GM18907 (cell line): ENCODE results near the gene DDX3Y.

Experiments used
- ATAC-seq: cut with Tn5 transposase; IDR thresholded peaks from one replicate; pipeline ENCODE4 v1.9.1; 2021; ENCODE audit warnings: mild to moderate bottlenecking, moderate library complexity; ENCODE audit not compliant: unreplicated experiment

The DDX3Y gene

GRCh38 chrY:12904618-12905516 is at the start of gene DDX3Y:
DDX3Y (plus strand) TSS chrY:12904868; CDS start chrY:12904937, 69 bp downstream.
- no peak for ATAC-seq

- no peak for ATAC-seq
Measured at GRCh38 chrY:12855791-12856275, 48.8 kb upstream of the DDX3Y start.

- no peak for ATAC-seq
Measured at GRCh38 chrY:12867960-12868359, 36.7 kb upstream of the DDX3Y start.

DNA sequence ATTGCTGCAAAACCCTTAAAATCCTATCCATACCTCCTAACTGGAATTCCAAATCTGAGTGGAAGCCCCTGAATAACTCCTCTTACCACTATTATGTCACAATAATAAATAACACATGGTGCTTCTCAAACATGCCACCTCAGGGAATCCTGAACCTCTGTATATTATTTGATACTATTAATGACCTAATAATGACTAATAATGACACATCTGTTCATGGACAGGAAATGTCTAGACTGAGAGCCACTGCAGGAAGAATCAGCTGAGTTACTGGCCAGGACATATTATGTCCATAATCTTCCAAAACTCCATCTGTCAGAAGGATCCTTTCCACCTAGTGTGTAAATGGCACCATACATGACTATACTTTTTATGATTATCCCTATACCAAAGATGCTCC is 7.7 kb upstream of the DDX3Y start:
- ATAC-seq, result no peak

DNA sequence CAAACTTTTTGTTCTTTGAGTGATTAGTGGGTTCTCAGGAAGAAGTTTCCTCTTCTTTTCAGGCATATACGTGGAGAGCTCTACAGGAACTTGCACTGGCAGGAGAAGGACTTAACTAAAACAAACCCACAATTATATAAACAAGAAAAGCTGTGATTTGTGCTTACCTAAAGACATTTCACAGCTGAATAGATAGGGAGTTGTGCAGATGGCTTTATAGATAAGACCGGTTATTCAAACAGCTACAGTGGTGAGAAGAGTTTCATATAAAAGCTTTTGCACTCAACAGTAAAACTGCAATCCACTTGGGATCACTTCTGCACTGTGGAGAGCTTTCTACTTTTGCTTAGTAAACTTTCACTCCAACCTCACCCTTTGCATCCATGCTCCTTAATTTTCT is 6.1 kb upstream of the DDX3Y start:
- no peak for ATAC-seq

GRCh38 chrY:12905517-12905872 is 827 bp downstream of the DDX3Y start:
- no peak for ATAC-seq

DNA sequence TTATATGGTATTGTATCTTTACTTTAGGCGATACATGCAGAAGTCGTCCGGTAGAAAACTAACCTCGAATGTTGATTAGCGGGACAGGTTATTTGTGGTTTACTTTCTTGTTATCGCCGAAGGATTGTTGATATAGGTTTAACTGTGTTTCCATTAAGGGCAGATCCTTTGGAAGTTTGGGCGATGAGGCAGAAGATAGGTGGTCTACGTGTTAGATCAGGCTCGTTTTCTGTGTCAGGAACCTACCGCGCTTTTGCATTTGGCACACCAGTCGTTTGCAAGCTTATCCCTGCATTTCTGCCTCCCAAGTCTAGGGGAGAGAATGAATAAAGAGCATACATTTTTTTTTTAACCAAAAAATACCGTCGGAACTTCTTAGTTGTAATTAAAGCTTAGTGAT is 1.2 kb downstream of the DDX3Y start:
- ATAC-seq, result no peak

GRCh38 chrY:12913541-12913940 is 8.9 kb downstream of the DDX3Y start:
- ATAC-seq, result no peak

- no peak for ATAC-seq
Measured at GRCh38 chrY:12928043-12928442, 23.4 kb downstream of the DDX3Y start.

GRCh38 chrY:12941725-12942687 is 37.3 kb downstream of the DDX3Y start:
- no peak for ATAC-seq
